ENCODE data around the gene FGF3. TPM values are rescaled to one million over a fixed set of nuclear protein-coding genes. Genes with fewer than 3 reads are reported as not detected.
A peak's percentile ranks its signal among the peaks of the same experiment; 100 is the strongest.

FGF3 gene
- total RNA-seq: not detected
- polyA plus RNA-seq (ENCODE audit: insufficient read length in 2 of 2): not detected
- long read RNA-seq, donor 1: 0 reads
- long read RNA-seq, donor 2: 0 reads
- long read RNA-seq, donor 3: 0 reads
- long read RNA-seq, donor 4: 0 reads

- DNase-seq (ENCODE audit: low read depth in 4 of 6, low spot score in 6 of 6): no peak
- H3K36me3 ChIP-seq (ENCODE audit: control insufficient read depth, insufficient read depth, low read length): no peaks in the 10 kb centered on the region
- under 1% methylated on average over 88 of the region's 105 CpGs for WGBS (ENCODE audit: insufficient coverage)
- peaks cover 83% of the 10 kb centered on the region for H3K27me3 ChIP-seq (ENCODE audit: control insufficient read depth, insufficient read depth, low read length)
- H3K4me3 ChIP-seq (ENCODE audit: low read depth, low read length): no peak within 1 kb of the TSS
- H3K9me3 ChIP-seq (ENCODE audit: control insufficient read depth, insufficient read depth, low read length): no peaks in the 10 kb centered on the region
- H3K4me1 ChIP-seq (ENCODE audit: control insufficient read depth, insufficient read depth, low read length): peaks cover 15% of the 10 kb centered on the region
- no peak within 1 kb of the TSS for H3K27ac ChIP-seq (ENCODE audit: low read depth, low read length)
Measured at GRCh38 chr11:69818603-69819441, at the start of gene FGF3. Gene FGF3 (minus strand): TSS chr11:69819416. CDS start chr11:69818933, 483 bp downstream.

DNA sequence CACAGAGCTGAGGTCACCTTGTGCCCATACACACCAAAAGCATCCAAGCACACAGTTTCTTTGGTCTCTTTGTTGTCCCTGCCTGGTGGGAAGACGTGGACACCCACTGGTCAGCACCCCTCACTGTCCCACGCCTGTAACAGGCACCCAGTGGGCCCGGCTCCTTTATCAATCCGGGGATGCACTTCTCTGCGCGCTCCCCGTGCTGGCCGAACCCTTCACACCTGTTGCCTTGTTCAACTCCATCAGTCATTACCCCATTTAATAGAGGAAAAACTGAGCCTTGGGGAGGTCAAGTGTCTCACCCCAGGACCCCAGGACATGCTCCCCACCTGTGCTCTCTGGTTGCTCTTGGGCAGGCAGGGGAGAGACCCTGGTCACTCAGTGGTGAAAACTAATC lies 49.7 kb upstream of the FGF3 start:
- H3K36me3 ChIP-seq (ENCODE audit: control insufficient read depth, insufficient read depth, low read length): no peaks in the 10 kb centered on the region
- peaks cover 32% of the 10 kb centered on the region for H3K27me3 ChIP-seq (ENCODE audit: control insufficient read depth, insufficient read depth, low read length)
- H3K27ac ChIP-seq (ENCODE audit: low read depth, low read length): no peak overlapping the region
- no peak for DNase-seq (ENCODE audit: low read depth in 4 of 6, low spot score in 6 of 6)
- peaks cover 19% of the 10 kb centered on the region for H3K4me1 ChIP-seq (ENCODE audit: control insufficient read depth, insufficient read depth, low read length)
- 85% methylated on average over 7 of the region's 8 CpGs for WGBS (ENCODE audit: insufficient coverage)
- H3K4me3 ChIP-seq (ENCODE audit: low read depth, low read length): no peak overlapping the region
- H3K9me3 ChIP-seq (ENCODE audit: control insufficient read depth, insufficient read depth, low read length): no peaks in the 10 kb centered on the region

DNA sequence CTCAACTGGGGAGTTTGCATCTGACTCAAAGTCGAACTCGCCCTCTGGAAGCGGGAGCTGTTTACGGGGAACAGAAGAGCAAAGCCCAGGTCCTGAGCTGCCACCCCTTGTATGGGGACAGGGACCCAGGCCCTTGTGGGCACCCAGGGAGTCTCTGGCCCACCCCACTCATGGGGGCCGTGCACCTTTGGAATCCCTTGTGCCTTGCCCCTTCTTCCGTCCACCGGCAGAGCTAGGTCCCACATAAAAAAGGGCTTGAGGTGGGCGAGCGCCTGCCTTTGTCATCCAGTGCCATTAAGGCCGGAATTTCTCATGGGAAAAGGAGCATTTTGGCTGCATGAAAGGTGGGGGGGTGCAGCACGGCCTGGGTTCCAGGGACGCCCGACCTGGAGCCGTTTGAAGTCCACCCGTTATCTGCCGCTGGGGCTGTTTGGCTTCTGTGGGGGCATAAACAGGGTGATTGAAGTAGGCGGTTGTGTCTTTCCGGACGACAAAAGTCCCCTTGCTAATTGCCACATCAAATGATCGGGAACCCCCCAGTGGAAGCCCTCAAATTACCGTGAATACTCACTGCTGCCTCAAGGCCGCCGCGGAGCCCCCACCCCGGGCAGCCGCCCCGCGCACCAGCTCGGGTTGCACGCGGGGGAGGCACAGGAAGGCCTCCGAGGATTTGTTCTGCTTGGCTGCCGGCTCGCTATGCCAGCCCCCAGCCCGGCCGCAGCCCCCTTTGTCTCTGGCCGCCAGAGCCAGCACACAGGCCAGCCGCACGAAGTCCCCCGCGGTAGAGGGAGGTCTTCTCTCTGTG lies 49.0 kb upstream of the FGF3 start:
- WGBS (ENCODE audit: insufficient coverage): 23% methylated on average over 41 of the region's 41 CpGs
- DNase-seq (ENCODE audit: low read depth in 4 of 6, low spot score in 6 of 6): no peak
- H3K27me3 ChIP-seq (ENCODE audit: control insufficient read depth, insufficient read depth, low read length): peaks cover 33% of the 10 kb centered on the region

GRCh38 chr11:69867076-69868005 lies 48.1 kb upstream of the FGF3 start:
- no peaks in the 10 kb centered on the region for H3K9me3 ChIP-seq (ENCODE audit: control insufficient read depth, insufficient read depth, low read length)
- DNase-seq (ENCODE audit: low read depth in 4 of 6, low spot score in 6 of 6): peak in 1 of 6 donors; percentile 69
- H3K4me3 ChIP-seq (ENCODE audit: low read depth, low read length): no peak overlapping the region
- no peak overlapping the region for H3K27ac ChIP-seq (ENCODE audit: low read depth, low read length)
- peaks cover 39% of the 10 kb centered on the region for H3K27me3 ChIP-seq (ENCODE audit: control insufficient read depth, insufficient read depth, low read length)
- WGBS (ENCODE audit: insufficient coverage): 71% methylated on average over 27 of the region's 30 CpGs
- no peaks in the 10 kb centered on the region for H3K36me3 ChIP-seq (ENCODE audit: control insufficient read depth, insufficient read depth, low read length)
- peaks cover 22% of the 10 kb centered on the region for H3K4me1 ChIP-seq (ENCODE audit: control insufficient read depth, insufficient read depth, low read length)

More for the DNA sequence above, 49.0 kb upstream of the FGF3 start:
- Histone ChIP-seq H3K9me3 (ENCODE audit: control insufficient read depth, insufficient read depth, low read length) (no peaks in the 10 kb centered on the region), H3K4me1 (ENCODE audit: control insufficient read depth, insufficient read depth, low read length) (peaks cover 19% of the 10 kb centered on the region), H3K36me3 (ENCODE audit: control insufficient read depth, insufficient read depth, low read length) (no peaks in the 10 kb centered on the region), H3K4me3 (ENCODE audit: low read depth, low read length) (no peak overlapping the region), H3K27ac (ENCODE audit: low read depth, low read length) (no peak overlapping the region)

- 73% methylated on average over 3 of the region's 3 CpGs for WGBS (ENCODE audit: insufficient coverage)
- no peaks in the 10 kb centered on the region for H3K36me3 ChIP-seq (ENCODE audit: control insufficient read depth, insufficient read depth, low read length)
Measured at GRCh38 chr11:69866648-69867047, 47.4 kb upstream of the FGF3 start.

DNA sequence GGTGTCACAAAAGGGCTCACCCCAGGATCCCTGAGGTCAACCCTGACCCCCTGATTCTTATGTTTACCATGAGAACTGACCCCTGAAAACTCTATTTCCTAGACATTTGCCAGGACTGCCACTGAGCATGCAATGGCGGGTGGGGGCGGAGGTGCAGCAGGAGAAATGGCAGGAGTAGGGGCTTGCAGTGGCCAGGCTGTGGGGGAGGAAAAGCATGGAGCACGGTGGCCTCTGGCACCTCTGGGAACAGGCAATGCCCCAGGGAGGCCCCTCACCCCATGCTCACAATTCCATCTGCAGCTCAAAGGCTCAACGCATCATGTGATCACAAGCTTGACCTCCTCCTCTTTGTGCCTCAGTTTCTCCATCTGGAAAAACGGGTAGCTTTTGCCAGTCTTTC lies 46.5 kb upstream of the FGF3 start:
- Histone ChIP-seq H3K27me3 (ENCODE audit: control insufficient read depth, insufficient read depth, low read length) (peaks cover 46% of the 10 kb centered on the region), H3K36me3 (ENCODE audit: control insufficient read depth, insufficient read depth, low read length) (no peaks in the 10 kb centered on the region), H3K27ac (ENCODE audit: low read depth, low read length) (no peak overlapping the region), H3K4me1 (ENCODE audit: control insufficient read depth, insufficient read depth, low read length) (peaks cover 25% of the 10 kb centered on the region), H3K4me3 (ENCODE audit: low read depth, low read length) (no peak overlapping the region), H3K9me3 (ENCODE audit: control insufficient read depth, insufficient read depth, low read length) (no peaks in the 10 kb centered on the region)
- WGBS (ENCODE audit: insufficient coverage): 86% methylated on average over 4 of the region's 5 CpGs
- DNase-seq (ENCODE audit: low read depth in 4 of 6, low spot score in 6 of 6): no peak

More at GRCh38 chr11:69866648-69867047, 47.4 kb upstream of the FGF3 start:
- no peak overlapping the region for H3K27ac ChIP-seq (ENCODE audit: low read depth, low read length)
- H3K4me1 ChIP-seq (ENCODE audit: control insufficient read depth, insufficient read depth, low read length): peaks cover 25% of the 10 kb centered on the region
- peaks cover 42% of the 10 kb centered on the region for H3K27me3 ChIP-seq (ENCODE audit: control insufficient read depth, insufficient read depth, low read length)
- no peak for DNase-seq (ENCODE audit: low read depth in 4 of 6, low spot score in 6 of 6)
- H3K4me3 ChIP-seq (ENCODE audit: low read depth, low read length): no peak overlapping the region
- no peaks in the 10 kb centered on the region for H3K9me3 ChIP-seq (ENCODE audit: control insufficient read depth, insufficient read depth, low read length)

- H3K27me3 ChIP-seq (ENCODE audit: control insufficient read depth, insufficient read depth, low read length): peaks cover 50% of the 10 kb centered on the region
- no peaks in the 10 kb centered on the region for H3K36me3 ChIP-seq (ENCODE audit: control insufficient read depth, insufficient read depth, low read length)
- 81% methylated on average over 26 of the region's 27 CpGs for WGBS (ENCODE audit: insufficient coverage)
Measured at GRCh38 chr11:69864686-69865661, 45.8 kb upstream of the FGF3 start.

GRCh38 chr11:69863544-69864200 lies 44.5 kb upstream of the FGF3 start:
- no peaks in the 10 kb centered on the region for H3K36me3 ChIP-seq (ENCODE audit: control insufficient read depth, insufficient read depth, low read length)
- H3K27ac ChIP-seq (ENCODE audit: low read depth, low read length): no peak overlapping the region
- 88% methylated on average over 17 of the region's 17 CpGs for WGBS (ENCODE audit: insufficient coverage)
- H3K9me3 ChIP-seq (ENCODE audit: control insufficient read depth, insufficient read depth, low read length): no peaks in the 10 kb centered on the region
- DNase-seq (ENCODE audit: low read depth in 4 of 6, low spot score in 6 of 6): no peak
- no peak overlapping the region for H3K4me3 ChIP-seq (ENCODE audit: low read depth, low read length)
- H3K4me1 ChIP-seq (ENCODE audit: control insufficient read depth, insufficient read depth, low read length): peaks cover 23% of the 10 kb centered on the region
- peaks cover 50% of the 10 kb centered on the region for H3K27me3 ChIP-seq (ENCODE audit: control insufficient read depth, insufficient read depth, low read length)

More at GRCh38 chr11:69864686-69865661, 45.8 kb upstream of the FGF3 start:
- no peaks in the 10 kb centered on the region for H3K9me3 ChIP-seq (ENCODE audit: control insufficient read depth, insufficient read depth, low read length)
- DNase-seq (ENCODE audit: low read depth in 4 of 6, low spot score in 6 of 6): no peak
- no peak overlapping the region for H3K27ac ChIP-seq (ENCODE audit: low read depth, low read length)
- no peak overlapping the region for H3K4me3 ChIP-seq (ENCODE audit: low read depth, low read length)
- H3K4me1 ChIP-seq (ENCODE audit: control insufficient read depth, insufficient read depth, low read length): peaks cover 25% of the 10 kb centered on the region
